Osteoblast (primary cell): ENCODE measurements around the gene GRM1. TPM values are rescaled to one million over a fixed set of nuclear protein-coding genes. Genes with fewer than 3 reads are reported as not detected.

ENCODE experiments used
- DNase-seq: peaks from one replicate; pipeline ENCODE4 v3.0.0; 2011; ENCODE audit warnings: low spot score, mixed read lengths; ENCODE audit not compliant: insufficient read length; ENCODE audit errors: missing footprints
- H2AFZ ChIP-seq: 2 replicates; pipeline ENCODE4 v1.6.0; 2011; ENCODE audit warnings: mild to moderate bottlenecking, low read length
- H3K27ac ChIP-seq: 2 replicates; pipeline ENCODE4 v1.5.1; 2011; ENCODE audit warnings: mild to moderate bottlenecking, low read depth, low read length, moderate library complexity
- H3K27me3 ChIP-seq: 2 replicates; pipeline ENCODE4 v1.6.0; 2012; ENCODE audit warnings: mild to moderate bottlenecking, control low read depth, inconsistent platforms, low read length, moderate library complexity; ENCODE audit not compliant: insufficient read depth
- H3K36me3 ChIP-seq: 2 replicates; pipeline ENCODE4 v1.5.1; 2011; ENCODE audit warnings: mild to moderate bottlenecking, low read length, control low read depth, moderate library complexity; ENCODE audit not compliant: insufficient read depth
- H3K4me1 ChIP-seq: 2 replicates; pipeline ENCODE4 v1.5.1; 2011; ENCODE audit warnings: mild to moderate bottlenecking, low read length, control low read depth, moderate library complexity; ENCODE audit not compliant: insufficient read depth
- H3K4me2 ChIP-seq: 2 replicates; pipeline ENCODE4 v1.6.0; 2011; ENCODE audit warnings: mild to moderate bottlenecking, low read length; ENCODE audit not compliant: insufficient read depth
- H3K4me3 ChIP-seq: fragments of 200-600 bp; sonication (generic); 3 replicates; pipeline ENCODE4 v1.5.1; 2012; ENCODE audit warnings: mild to moderate bottlenecking, low read length, inconsistent platforms; ENCODE audit not compliant: insufficient read depth
- H3K79me2 ChIP-seq: 2 replicates; pipeline ENCODE4 v1.6.0; 2012; ENCODE audit warnings: mild to moderate bottlenecking, low read length, control low read depth, inconsistent platforms; ENCODE audit not compliant: insufficient read depth
- H3K9me3 ChIP-seq: 2 replicates; pipeline ENCODE4 v1.5.1; 2011; ENCODE audit warnings: low read depth, low read length, control low read depth
- H4K20me1 ChIP-seq: 2 replicates; pipeline ENCODE4 v1.6.0; 2012; ENCODE audit warnings: mild to moderate bottlenecking, low read length, control low read depth; ENCODE audit not compliant: insufficient read depth
- CTCF ChIP-seq: IDR thresholded peaks from 2 replicates; pipeline ENCODE4 v1.5.1; 2011; ENCODE audit warnings: mild to moderate bottlenecking, low read depth, low read length, moderate library complexity; ENCODE audit errors: extremely low read depth
- total RNA-seq: library from RNA; depleted of rRNA; stranded (reverse); fragments of >200 nt; gene quantifications from 2 replicates; pipeline ENCODE4 v1.2.3, GENCODE V29; 2012

Gene GRM1
- total RNA-seq, 1 donor: under 0.01 TPM

- no peak for TF ChIP-seq CTCF
- H3K27ac ChIP-seq: no peak overlapping the region
- no peaks in the 10 kb centered on the region for H3K9me3 ChIP-seq
- H3K27me3 ChIP-seq: no peaks in the 10 kb centered on the region
- H3K4me3 ChIP-seq: no peak overlapping the region
- no peak overlapping the region for H2AFZ ChIP-seq
- H3K4me1 ChIP-seq: no peaks in the 10 kb centered on the region
- no peaks in the 10 kb centered on the region for H3K79me2 ChIP-seq
- H3K4me2 ChIP-seq: no peak overlapping the region
- no peaks in the 10 kb centered on the region for H4K20me1 ChIP-seq
- no peaks in the 10 kb centered on the region for H3K36me3 ChIP-seq
- DNase-seq: no peak
These were observed 183.9 kb downstream of the GRM1 start for GRCh38 chr6:146212781-146213180.

- Histone ChIP-seq H3K4me1 (no peaks in the 10 kb centered on the region), H3K27me3 (no peaks in the 10 kb centered on the region), H3K27ac (no peak overlapping the region), H3K4me3 (no peak overlapping the region), H2AFZ (no peak overlapping the region), H4K20me1 (no peaks in the 10 kb centered on the region), H3K9me3 (no peaks in the 10 kb centered on the region), H3K79me2 (no peaks in the 10 kb centered on the region), H3K36me3 (no peaks in the 10 kb centered on the region), H3K4me2 (no peak overlapping the region)
- no peak for TF ChIP-seq CTCF
- DNase-seq: no peak
These were observed 190.2 kb downstream of the GRM1 start for GRCh38 chr6:146219101-146219500.

GRCh38 chr6:146224449-146224848 lies 195.6 kb downstream of the GRM1 start:
- Histone ChIP-seq H4K20me1 (no peaks in the 10 kb centered on the region), H3K36me3 (no peaks in the 10 kb centered on the region), H2AFZ (no peak overlapping the region), H3K4me2 (no peak overlapping the region), H3K27me3 (no peaks in the 10 kb centered on the region), H3K9me3 (no peaks in the 10 kb centered on the region), H3K4me3 (no peak overlapping the region), H3K27ac (no peak overlapping the region), H3K4me1 (no peaks in the 10 kb centered on the region), H3K79me2 (no peaks in the 10 kb centered on the region)
- DNase-seq: no peak
- no peak for TF ChIP-seq CTCF

- H3K4me2 ChIP-seq: no peak overlapping the region
- H3K79me2 ChIP-seq: no peaks in the 10 kb centered on the region
- no peak overlapping the region for H3K27ac ChIP-seq
- H3K4me3 ChIP-seq: no peak overlapping the region
- no peaks in the 10 kb centered on the region for H3K4me1 ChIP-seq
- H3K9me3 ChIP-seq: no peaks in the 10 kb centered on the region
- no peaks in the 10 kb centered on the region for H3K27me3 ChIP-seq
- no peaks in the 10 kb centered on the region for H3K36me3 ChIP-seq
- no peak for TF ChIP-seq CTCF
- no peak for DNase-seq
- no peaks in the 10 kb centered on the region for H4K20me1 ChIP-seq
- H2AFZ ChIP-seq: no peak overlapping the region
These were observed 196.1 kb downstream of the GRM1 start for GRCh38 chr6:146224988-146225387.
